ENCODE data around the gene EXOC3L1. TPM values are rescaled to one million over a fixed set of nuclear protein-coding genes. Genes with fewer than 3 reads are reported as not detected.

EXOC3L1 gene
- total and polyA plus RNA-seq, 12 donors, result 1.8 to 8.8 (median 3.2) TPM

DNA sequence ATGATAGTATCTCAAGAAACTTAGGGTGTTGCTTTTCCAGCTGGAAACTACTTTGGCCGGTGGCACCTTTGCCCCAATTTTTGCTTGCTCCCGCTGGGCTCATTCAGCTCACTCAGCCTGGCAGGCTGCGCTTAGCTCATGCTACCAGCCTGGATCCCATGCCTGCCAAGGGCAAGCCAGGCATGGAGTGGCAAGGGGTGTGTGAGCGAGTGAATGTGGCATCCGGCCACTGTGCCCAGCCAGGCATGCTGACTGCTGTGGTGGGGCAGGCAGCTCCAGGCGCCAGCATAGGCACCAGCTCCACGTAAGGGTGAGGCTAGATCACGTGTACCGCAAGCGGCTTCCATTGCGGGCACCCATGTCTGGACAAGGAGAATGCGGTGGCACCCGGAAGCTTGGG, 48.5 kb downstream of the EXOC3L1 start:
- no peaks in the 10 kb centered on the region for H3K9me3 ChIP-seq
- ATAC-seq, result peak in 4 of 8 donors; percentile 23 to 70 (median 44)
- WGBS, 2 donors, result 96 to 99% methylated on average over 13 of the region's 13 CpGs
- TF ChIP-seq, protein P1, sequence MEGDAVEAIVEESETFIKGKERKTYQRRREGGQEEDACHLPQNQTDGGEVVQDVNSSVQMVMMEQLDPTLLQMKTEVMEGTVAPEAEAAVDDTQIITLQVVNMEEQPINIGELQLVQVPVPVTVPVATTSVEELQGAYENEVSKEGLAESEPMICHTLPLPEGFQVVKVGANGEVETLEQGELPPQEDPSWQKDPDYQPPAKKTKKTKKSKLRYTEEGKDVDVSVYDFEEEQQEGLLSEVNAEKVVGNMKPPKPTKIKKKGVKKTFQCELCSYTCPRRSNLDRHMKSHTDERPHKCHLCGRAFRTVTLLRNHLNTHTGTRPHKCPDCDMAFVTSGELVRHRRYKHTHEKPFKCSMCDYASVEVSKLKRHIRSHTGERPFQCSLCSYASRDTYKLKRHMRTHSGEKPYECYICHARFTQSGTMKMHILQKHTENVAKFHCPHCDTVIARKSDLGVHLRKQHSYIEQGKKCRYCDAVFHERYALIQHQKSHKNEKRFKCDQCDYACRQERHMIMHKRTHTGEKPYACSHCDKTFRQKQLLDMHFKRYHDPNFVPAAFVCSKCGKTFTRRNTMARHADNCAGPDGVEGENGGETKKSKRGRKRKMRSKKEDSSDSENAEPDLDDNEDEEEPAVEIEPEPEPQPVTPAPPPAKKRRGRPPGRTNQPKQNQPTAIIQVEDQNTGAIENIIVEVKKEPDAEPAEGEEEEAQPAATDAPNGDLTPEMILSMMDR (IDR thresholded peaks at IDR 0.05), result no peak
- H3K36me3 ChIP-seq, result peaks cover 0 to 100% (median 60%) of the 10 kb centered on the region in 9 donors
- no peaks in the 10 kb centered on the region for H3K27me3 ChIP-seq
- H3K27ac ChIP-seq, result peak overlapping the region in 1 of 10 donors; percentile 44
- intact Hi-C loops (cut with DNase I), result no loop called here
- DNase-seq, result no peak
- no peaks in the 10 kb centered on the region for H3K4me1 ChIP-seq
- no peak overlapping the region for H3K4me3 ChIP-seq

DNA sequence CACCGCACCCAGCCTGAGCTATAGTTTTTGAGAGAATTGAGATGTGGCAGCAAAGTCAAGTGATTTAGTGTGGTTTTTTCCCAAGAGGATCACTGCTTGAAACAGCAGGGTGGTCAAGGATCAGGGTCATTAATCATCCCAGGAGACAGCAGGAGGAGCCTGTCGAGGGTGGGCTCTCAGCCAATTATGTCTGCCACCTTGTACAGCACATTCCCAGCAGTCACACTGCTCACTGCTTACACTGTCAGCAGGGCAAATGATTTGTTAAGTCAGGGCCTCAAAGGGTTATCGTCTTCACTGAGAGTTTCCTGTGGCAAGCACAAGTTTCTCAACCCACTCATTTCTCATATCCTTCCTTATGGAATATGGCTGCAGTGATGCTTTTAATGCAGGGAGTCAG, 52.3 kb downstream of the EXOC3L1 start:
- H3K36me3 ChIP-seq, result peaks cover 0 to 100% (median 78%) of the 10 kb centered on the region in 9 donors
- TF ChIP-seq, protein P1 (IDR thresholded peaks at IDR 0.05), result no peak
- 44 to 55% methylated on average over 3 of the region's 3 CpGs for WGBS, 2 donors
- H3K27ac ChIP-seq, result no peak overlapping the region
- no peaks in the 10 kb centered on the region for H3K4me1 ChIP-seq
- intact Hi-C loops (cut with DNase I), result no loop called here
- ATAC-seq (no peak), DNase-seq (no peak)
- no peaks in the 10 kb centered on the region for H3K27me3 ChIP-seq
- no peak overlapping the region for H3K4me3 ChIP-seq
- H3K9me3 ChIP-seq, result no peaks in the 10 kb centered on the region

Small RNAs within 50 kb of the gene (microRNA-seq; reads per million reads assigned to microRNA genes)
- gene MIR328, result 122 to 149 reads per million in 2 donors

Other genes with a start within 250 kb of the EXOC3L1 start
- gene CES3, start 228.9 kb downstream of the EXOC3L1 start, total RNA-seq, result 1 to 10 TPM in 6 of 10 donors, under 1 TPM in 4; 0.45 to 2.4 (median 1.1) TPM
- 1 to 10 TPM in 1 of 2 donors, under 1 TPM in 1; 0.07 to 2.8 TPM for gene CES3, start 228.9 kb downstream of the EXOC3L1 start, polyA plus RNA-seq
- gene CES4A, start 201.5 kb downstream of the EXOC3L1 start, total RNA-seq, result 10 to 100 TPM in 1 of 10 donors, 1 to 10 TPM in 9; 3.8 to 10.4 (median 6.0) TPM
- 10 to 100 TPM; 12.3 to 20.6 TPM for gene CES4A, start 201.5 kb downstream of the EXOC3L1 start, polyA plus RNA-seq
- gene CBFB, start 161.0 kb downstream of the EXOC3L1 start, total RNA-seq, result 10 to 100 TPM; 22.2 to 36.4 (median 29.8) TPM
- gene CBFB, start 161.0 kb downstream of the EXOC3L1 start, polyA plus RNA-seq, result 10 to 100 TPM; 17.6 to 22.9 TPM
- 10 to 100 TPM in 8 of 10 donors, 1 to 10 TPM in 2; 8.9 to 12.7 (median 11.7) TPM for gene PHAF1, start 80.2 kb downstream of the EXOC3L1 start, total RNA-seq
- 1 to 10 TPM; 7.1 to 7.2 TPM for gene PHAF1, start 80.2 kb downstream of the EXOC3L1 start, polyA plus RNA-seq
- 10 to 100 TPM in 4 of 10 donors, 1 to 10 TPM in 6; 7.4 to 17.6 (median 9.6) TPM for gene B3GNT9, start 39.1 kb downstream of the EXOC3L1 start, total RNA-seq
- 10 to 100 TPM in 1 of 2 donors, 1 to 10 TPM in 1; 5.4 to 19.1 TPM for gene B3GNT9, start 39.1 kb downstream of the EXOC3L1 start, polyA plus RNA-seq
- 10 to 100 TPM in 1 of 10 donors, 1 to 10 TPM in 9; 4.8 to 12.4 (median 5.7) TPM for gene TRADD, start 30.2 kb downstream of the EXOC3L1 start, total RNA-seq
- 10 to 100 TPM in 1 of 2 donors, 1 to 10 TPM in 1; 9.7 to 17.9 TPM for gene TRADD, start 30.2 kb downstream of the EXOC3L1 start, polyA plus RNA-seq
- gene FBXL8, start 30.2 kb downstream of the EXOC3L1 start, total RNA-seq, result 10 to 100 TPM in 1 of 10 donors, 1 to 10 TPM in 9; 3.9 to 10.5 (median 5.0) TPM
- gene FBXL8, start 30.2 kb downstream of the EXOC3L1 start, polyA plus RNA-seq, result 10 to 100 TPM in 1 of 2 donors, 1 to 10 TPM in 1; 8.6 to 17.3 TPM
- gene HSF4, start 25.4 kb downstream of the EXOC3L1 start, total RNA-seq, result 10 to 100 TPM; 32.9 to 71.3 (median 38.6) TPM
- gene HSF4, start 25.4 kb downstream of the EXOC3L1 start, polyA plus RNA-seq, result 100 to 1,000 TPM in 1 of 2 donors, 1 to 10 TPM in 1; 9.1 to 199 TPM
- 10 to 100 TPM; 71.8 to 92.2 (median 79.9) TPM for gene NOL3, start 19.6 kb downstream of the EXOC3L1 start, total RNA-seq
- gene NOL3, start 19.6 kb downstream of the EXOC3L1 start, polyA plus RNA-seq, result 100 to 1,000 TPM; 115 to 132 TPM
- gene MATCAP1, start 6.2 kb downstream of the EXOC3L1 start, total RNA-seq, result 10 to 100 TPM in 9 of 10 donors, 1 to 10 TPM in 1; 8.0 to 15.2 (median 12.1) TPM
- gene MATCAP1, start 6.2 kb downstream of the EXOC3L1 start, polyA plus RNA-seq, result 10 to 100 TPM; 13.0 to 30.9 TPM
- gene E2F4, start 2.0 kb upstream of the EXOC3L1 start, total RNA-seq, result 10 to 100 TPM; 21.9 to 45.6 (median 28.6) TPM
- gene E2F4, start 2.0 kb upstream of the EXOC3L1 start, polyA plus RNA-seq, result 10 to 100 TPM; 33.4 to 38.4 TPM
- 1 to 10 TPM in 1 of 10 donors, under 1 TPM in 9; 0.19 to 1.1 (median 0.42) TPM for gene ELMO3, start 9.0 kb upstream of the EXOC3L1 start, total RNA-seq
- gene ELMO3, start 9.0 kb upstream of the EXOC3L1 start, polyA plus RNA-seq, result 1 to 10 TPM; 1.3 to 1.9 TPM
- 10 to 100 TPM in 6 of 10 donors, 1 to 10 TPM in 4; 7.6 to 22.1 (median 11.7) TPM for gene TMEM208, start 37.0 kb upstream of the EXOC3L1 start, total RNA-seq
- 10 to 100 TPM; 74.7 to 92.0 TPM for gene TMEM208, start 37.0 kb upstream of the EXOC3L1 start, polyA plus RNA-seq
- gene FHOD1, start 57.3 kb upstream of the EXOC3L1 start, total RNA-seq, result 10 to 100 TPM; 11.6 to 26.2 (median 19.1) TPM
- 10 to 100 TPM; 16.6 to 71.1 TPM for gene FHOD1, start 57.3 kb upstream of the EXOC3L1 start, polyA plus RNA-seq
- gene SLC9A5, start 58.8 kb upstream of the EXOC3L1 start, total RNA-seq, result 1 to 10 TPM in 6 of 10 donors, under 1 TPM in 4; 0.71 to 2.4 (median 1.0) TPM
- gene SLC9A5, start 58.8 kb upstream of the EXOC3L1 start, polyA plus RNA-seq, result 1 to 10 TPM in 1 of 2 donors, under 1 TPM in 1; 0.26 to 1.5 TPM
- gene PLEKHG4, start 89.4 kb upstream of the EXOC3L1 start, total RNA-seq, result 1 to 10 TPM in 4 of 10 donors, under 1 TPM in 6; 0.25 to 2.5 (median 0.61) TPM
- gene PLEKHG4, start 89.4 kb upstream of the EXOC3L1 start, polyA plus RNA-seq, result 1 to 10 TPM; 1.3 to 2.9 TPM
- not detected for gene KCTD19, start 136.6 kb upstream of the EXOC3L1 start, total RNA-seq
- under 1 TPM; 0.01 to 0.22 TPM for gene KCTD19, start 136.6 kb upstream of the EXOC3L1 start, polyA plus RNA-seq
- gene LRRC36, start 136.7 kb upstream of the EXOC3L1 start, total RNA-seq, result under 1 TPM in 1 of 10 donors, not detected in 9; 0.26 TPM
- under 1 TPM; 0.42 to 0.88 TPM for gene LRRC36, start 136.7 kb upstream of the EXOC3L1 start, polyA plus RNA-seq
- 10 to 100 TPM in 1 of 10 donors, 1 to 10 TPM in 9; 6.4 to 15.9 (median 9.0) TPM for gene TPPP3, start 203.4 kb upstream of the EXOC3L1 start, total RNA-seq
- 10 to 100 TPM; 21.1 to 26.1 TPM for gene TPPP3, start 203.4 kb upstream of the EXOC3L1 start, polyA plus RNA-seq
- 1 to 10 TPM; 3.2 to 6.3 (median 4.2) TPM for gene ZDHHC1, start 226.3 kb upstream of the EXOC3L1 start, total RNA-seq
- gene ZDHHC1, start 226.3 kb upstream of the EXOC3L1 start, polyA plus RNA-seq, result 1 to 10 TPM; 3.6 to 4.4 TPM
- gene HSD11B2, start 241.0 kb upstream of the EXOC3L1 start, total RNA-seq, result 1 to 10 TPM in 1 of 10 donors, under 1 TPM in 8, not detected in 1; 0.16 to 1.4 (median 0.57) TPM
- gene HSD11B2, start 241.0 kb upstream of the EXOC3L1 start, polyA plus RNA-seq, result under 1 TPM; 0.41 to 0.51 TPM

Data from heart right ventricle (tissue), 16 donors.